Measurements from ENCODE around the gene ARHGEF4. TPM values are rescaled to one million over a fixed set of nuclear protein-coding genes. Genes with fewer than 3 reads are reported as not detected.

ARHGEF4 gene
- total RNA-seq, 2 donors from 2014 or later: 50.3 to 54.7 TPM

DNA sequence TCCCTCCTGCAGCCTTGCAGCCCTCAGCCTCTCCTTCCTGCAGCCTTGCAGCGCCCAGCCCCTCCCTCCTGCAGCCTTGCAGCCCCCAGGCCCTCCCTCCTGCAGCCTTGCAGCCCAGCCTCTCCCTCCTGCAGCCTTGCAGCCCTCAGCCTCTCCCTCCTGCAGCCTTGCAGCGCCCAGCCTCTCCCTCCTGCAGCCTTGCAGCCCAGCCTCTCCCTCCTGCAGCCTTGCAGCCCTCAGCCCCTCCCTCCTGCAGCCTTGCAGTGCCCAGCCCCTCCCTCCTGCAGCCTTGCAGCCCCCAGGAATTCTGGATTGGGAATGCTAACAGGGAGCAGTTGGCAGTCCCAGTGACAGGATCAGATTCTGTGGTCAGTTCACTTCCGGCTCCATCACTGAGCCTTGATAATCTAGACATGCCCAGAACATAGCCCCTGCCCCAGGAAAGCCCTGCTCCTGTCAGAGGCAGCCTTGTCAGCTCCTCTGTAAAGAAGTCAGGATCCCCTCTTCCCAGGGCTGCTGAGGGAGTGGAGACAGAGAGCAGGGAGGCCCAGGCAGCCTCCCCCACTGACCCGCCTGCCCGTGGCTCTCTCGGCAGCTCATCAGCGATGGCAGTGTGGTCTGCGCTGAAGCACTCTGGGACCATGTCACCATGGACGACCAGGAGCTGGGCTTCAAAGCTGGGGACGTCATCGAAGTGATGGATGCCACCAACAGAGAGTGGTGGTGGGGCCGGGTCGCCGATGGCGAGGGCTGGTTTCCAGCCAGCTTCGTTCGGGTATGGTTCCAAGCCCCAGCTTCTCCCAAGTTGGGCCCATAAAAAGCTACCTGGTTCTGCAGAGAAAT lies 201.8 kb downstream of the ARHGEF4 start:
- no peak overlapping the region for H3K4me3 Mint-ChIP-seq
- DNase-seq: peak; percentile 53
- H3K36me3 Mint-ChIP-seq (ENCODE audit: low read depth): peaks cover 6% of the 10 kb centered on the region
- H3K4me3 ChIP-seq (ENCODE audit: low read length): no peak overlapping the region
- peaks cover 14% of the 10 kb centered on the region for H3K4me1 ChIP-seq (ENCODE audit: control insufficient read depth, insufficient read depth, low read length)
- no peak overlapping the region for H3K27ac Mint-ChIP-seq
- TF ChIP-seq, protein P1, sequence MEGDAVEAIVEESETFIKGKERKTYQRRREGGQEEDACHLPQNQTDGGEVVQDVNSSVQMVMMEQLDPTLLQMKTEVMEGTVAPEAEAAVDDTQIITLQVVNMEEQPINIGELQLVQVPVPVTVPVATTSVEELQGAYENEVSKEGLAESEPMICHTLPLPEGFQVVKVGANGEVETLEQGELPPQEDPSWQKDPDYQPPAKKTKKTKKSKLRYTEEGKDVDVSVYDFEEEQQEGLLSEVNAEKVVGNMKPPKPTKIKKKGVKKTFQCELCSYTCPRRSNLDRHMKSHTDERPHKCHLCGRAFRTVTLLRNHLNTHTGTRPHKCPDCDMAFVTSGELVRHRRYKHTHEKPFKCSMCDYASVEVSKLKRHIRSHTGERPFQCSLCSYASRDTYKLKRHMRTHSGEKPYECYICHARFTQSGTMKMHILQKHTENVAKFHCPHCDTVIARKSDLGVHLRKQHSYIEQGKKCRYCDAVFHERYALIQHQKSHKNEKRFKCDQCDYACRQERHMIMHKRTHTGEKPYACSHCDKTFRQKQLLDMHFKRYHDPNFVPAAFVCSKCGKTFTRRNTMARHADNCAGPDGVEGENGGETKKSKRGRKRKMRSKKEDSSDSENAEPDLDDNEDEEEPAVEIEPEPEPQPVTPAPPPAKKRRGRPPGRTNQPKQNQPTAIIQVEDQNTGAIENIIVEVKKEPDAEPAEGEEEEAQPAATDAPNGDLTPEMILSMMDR (conservative IDR thresholded peaks at IDR 0.05): no peak
- 91 to 94% methylated on average over 15 to 17 of the region's 17 CpGs for WGBS, 2 experiments (ENCODE audit: insufficient coverage in 1 of 2, insufficient read length in 1 of 2)
- no peaks in the 10 kb centered on the region for H3K9me3 Mint-ChIP-seq
- no peaks in the 10 kb centered on the region for H3K9me3 ChIP-seq (ENCODE audit: control insufficient read depth, low read length)
- peaks cover 35% of the 10 kb centered on the region for H3K27me3 Mint-ChIP-seq (ENCODE audit: insufficient read depth)
- no peak overlapping the region for H3K9ac ChIP-seq (ENCODE audit: extremely low read depth, low read length, poor library complexity, severe bottlenecking)
- peaks cover 15% of the 10 kb centered on the region for H3K4me1 Mint-ChIP-seq
- H3K36me3 ChIP-seq (ENCODE audit: control insufficient read depth, insufficient read depth, low read length): peaks cover 24% of the 10 kb centered on the region
- H3K27ac ChIP-seq (ENCODE audit: low read depth, low read length): no peak overlapping the region
- H3K27me3 ChIP-seq (ENCODE audit: control insufficient read depth, insufficient read depth, low read length, poor library complexity, severe bottlenecking): peaks cover 10% of the 10 kb centered on the region

GRCh38 chr2:131039101-131039440 lies 202.4 kb downstream of the ARHGEF4 start:
- Mint-ChIP-seq H3K36me3 (ENCODE audit: low read depth) (peaks cover 9% of the 10 kb centered on the region), H3K9me3 (no peaks in the 10 kb centered on the region), H3K4me3 (no peak overlapping the region), H3K27me3 (ENCODE audit: insufficient read depth) (peaks cover 29% of the 10 kb centered on the region), H3K27ac (no peak overlapping the region), H3K4me1 (peaks cover 13% of the 10 kb centered on the region)
- no peak overlapping the region for H3K9ac ChIP-seq (ENCODE audit: extremely low read depth, low read length, poor library complexity, severe bottlenecking)
- peaks cover 24% of the 10 kb centered on the region for H3K36me3 ChIP-seq (ENCODE audit: control insufficient read depth, insufficient read depth, low read length)
- H3K9me3 ChIP-seq (ENCODE audit: control insufficient read depth, low read length): no peaks in the 10 kb centered on the region
- no peak overlapping the region for H3K27ac ChIP-seq (ENCODE audit: low read depth, low read length)
- H3K27me3 ChIP-seq (ENCODE audit: control insufficient read depth, insufficient read depth, low read length, poor library complexity, severe bottlenecking): peaks cover 4% of the 10 kb centered on the region
- WGBS, 2 experiments (ENCODE audit: insufficient coverage in 1 of 2, insufficient read length in 1 of 2): 95 to 100% methylated on average over 1 to 9 of the region's 9 CpGs
- H3K4me1 ChIP-seq (ENCODE audit: control insufficient read depth, insufficient read depth, low read length): peaks cover 14% of the 10 kb centered on the region
- DNase-seq: no peak
- H3K4me3 ChIP-seq (ENCODE audit: low read length): no peak overlapping the region
- TF ChIP-seq, protein P1 (conservative IDR thresholded peaks at IDR 0.05): no peak

- Mint-ChIP-seq H3K27ac (no peak overlapping the region), H3K4me3 (no peak overlapping the region), H3K4me1 (peaks cover 9% of the 10 kb centered on the region), H3K9me3 (no peaks in the 10 kb centered on the region), H3K27me3 (ENCODE audit: insufficient read depth) (peaks cover 24% of the 10 kb centered on the region), H3K36me3 (ENCODE audit: low read depth) (peaks cover 9% of the 10 kb centered on the region)
- Histone ChIP-seq H3K9ac (ENCODE audit: extremely low read depth, low read length, poor library complexity, severe bottlenecking) (no peak overlapping the region), H3K27me3 (ENCODE audit: control insufficient read depth, insufficient read depth, low read length, poor library complexity, severe bottlenecking) (no peaks in the 10 kb centered on the region), H3K4me1 (ENCODE audit: control insufficient read depth, insufficient read depth, low read length) (peaks cover 14% of the 10 kb centered on the region), H3K36me3 (ENCODE audit: control insufficient read depth, insufficient read depth, low read length) (peaks cover 24% of the 10 kb centered on the region), H3K4me3 (ENCODE audit: low read length) (no peak overlapping the region), H3K27ac (ENCODE audit: low read depth, low read length) (no peak overlapping the region), H3K9me3 (ENCODE audit: control insufficient read depth, low read length) (no peaks in the 10 kb centered on the region)
- TF ChIP-seq, protein P1 (conservative IDR thresholded peaks at IDR 0.05): no peak
- DNase-seq: peak; percentile 44
- 96% methylated on average over 17 to 23 of the region's 23 CpGs for WGBS, 2 experiments (ENCODE audit: insufficient coverage in 1 of 2, insufficient read length in 1 of 2)
Observed at GRCh38 chr2:131039535-131039907, 202.8 kb downstream of the ARHGEF4 start.
